SK-MEL-5 (cell line): ENCODE data around the gene USP12. TPM values are rescaled to one million over a fixed set of nuclear protein-coding genes. Genes with fewer than 3 reads are reported as not detected.
A peak's percentile ranks its signal among the peaks of the same experiment; 100 is the strongest.
"Not testable (repeated sequence)": the region's sequence is repeated elsewhere in the genome, so short reads cannot be mapped to it uniquely, and the experiment has no call there.

Source experiments
- DNase-seq: peaks from one replicate; pipeline ENCODE4 v3.0.0-alpha.2; 2016; ENCODE audit warnings: low read depth, low spot score
- in situ Hi-C: cut with HindIII; loops from 2 replicates; pipeline ENCODE4 v1.10.0; 2016; ENCODE audit warnings: low sequenced_read_pairs, high pct_unique_total_duplicates, low pct_unique_long_range_greater_than_20kb
- polyA plus RNA-seq, 2 experiments: library from polyadenylated mRNA; depleted of rRNA; stranded (reverse); fragments of >200 nt; gene quantifications; 2 replicates each; pipeline ENCODE4 v1.2.3, GENCODE V29; 2015
- total RNA-seq: library from RNA; depleted of rRNA; stranded (reverse); fragments of >200 nt; shearing (Covaris generic); gene quantifications from 2 replicates; pipeline ENCODE4 v1.2.3, GENCODE V29; 2014; rRNA removed

USP12 gene
- total RNA-seq = 20.7 and 25.8 TPM in 2 replicates
- polyA plus RNA-seq (2015; cell fraction: cytosol; rRNA removed) = 20.8 and 31.6 TPM in 2 replicates
- 24.2 and 24.7 TPM in 2 replicates for polyA plus RNA-seq (2015; cell fraction: nucleus; rRNA removed)

- in situ Hi-C loops = no loop called here
- DNase-seq = peak; percentile 34
Observed at GRCh38 chr13:27171244-27171826, at the start of gene USP12. TSS of gene USP12 (minus strand) at chr13:27171811. CDS start at chr13:27171639, 172 bp downstream.

- no peak for DNase-seq
- in situ Hi-C loops = no loop called here
Observed at GRCh38 chr13:27219611-27220010, 48.0 kb upstream of the USP12 start.

- DNase-seq, in situ Hi-C loops: not testable (repeated sequence)
Observed at GRCh38 chr13:27218861-27219260, 47.2 kb upstream of the USP12 start.

GRCh38 chr13:27217791-27218190, 46.2 kb upstream of the USP12 start:
- in situ Hi-C loops, DNase-seq: not testable (repeated sequence)

GRCh38 chr13:27213386-27213785, 41.8 kb upstream of the USP12 start:
- in situ Hi-C loops, DNase-seq: not testable (repeated sequence)

GRCh38 chr13:27211771-27212364, 40.3 kb upstream of the USP12 start:
- in situ Hi-C loops = no loop called here
- DNase-seq = no peak

- no peak for DNase-seq
- in situ Hi-C loops = no loop called here
Observed at GRCh38 chr13:27211271-27211670, 39.7 kb upstream of the USP12 start.

GRCh38 chr13:27208514-27208913, 36.9 kb upstream of the USP12 start:
- in situ Hi-C loops = no loop called here
- DNase-seq = no peak

GRCh38 chr13:27203854-27204253, 32.2 kb upstream of the USP12 start:
- peak; percentile 22 for DNase-seq
- in situ Hi-C loops = no loop called here

GRCh38 chr13:27203186-27203585, 31.6 kb upstream of the USP12 start:
- in situ Hi-C loops = no loop called here
- no peak for DNase-seq

GRCh38 chr13:27201661-27202060, 30.1 kb upstream of the USP12 start:
- in situ Hi-C loops = no loop called here
- DNase-seq = no peak

GRCh38 chr13:27200413-27201070, 28.9 kb upstream of the USP12 start:
- in situ Hi-C loops = no loop called here
- no peak for DNase-seq

- in situ Hi-C loops = no loop called here
- DNase-seq = peak; percentile 22
Observed at GRCh38 chr13:27199696-27200095, 28.1 kb upstream of the USP12 start.

- in situ Hi-C loops = no loop called here
- DNase-seq = no peak
Observed at GRCh38 chr13:27199211-27199610, 27.6 kb upstream of the USP12 start.

GRCh38 chr13:27194895-27195764, 23.5 kb upstream of the USP12 start:
- peak; percentile 26 for DNase-seq
- in situ Hi-C loops = no loop called here

- no peak for DNase-seq
Observed at GRCh38 chr13:27194209-27194608, 22.6 kb upstream of the USP12 start.

GRCh38 chr13:27193496-27193895, 21.9 kb upstream of the USP12 start:
- DNase-seq = no peak
- in situ Hi-C loops = no loop called here

More at GRCh38 chr13:27194209-27194608, 22.6 kb upstream of the USP12 start:
- in situ Hi-C loops = no loop called here

GRCh38 chr13:27192973-27193372, 21.4 kb upstream of the USP12 start:
- in situ Hi-C loops = no loop called here
- DNase-seq = no peak
